Heart right ventricle (tissue), 16 donors: ENCODE results near the gene DPP10. TPM values are rescaled to one million over a fixed set of nuclear protein-coding genes. Genes with fewer than 3 reads are reported as not detected.

ENCODE experiments used
- ATAC-seq, 8 donors: fragments of 200-7000 bp; cut with Tn5 transposase; one replicate each; pipeline ENCODE4 v1.9.1; 2020; ENCODE audit warnings: mild to moderate bottlenecking in 8 of 8, moderate library complexity in 8 of 8, moderate number of reproducible peaks in 1 of 8
- DNase-seq, 2 donors: peaks; one replicate each; pipeline ENCODE4 v3.0.0-alpha.2; 2020
- H3K27ac ChIP-seq, 10 donors: fragments of 200-600 bp; sonication (generic) in 2 of 10; one replicate each; pipeline versions ENCODE4 v1.5.0 to v1.8.0; 2020 to 2022; ENCODE audit warnings: mild to moderate bottlenecking in 3 of 10
- H3K27me3 ChIP-seq, 7 donors: fragments of 200-600 bp; one replicate each; pipeline ENCODE4 v1.8.0; 2021 to 2022; ENCODE audit warnings: mild to moderate bottlenecking in 2 of 7
- H3K36me3 ChIP-seq, 9 donors: fragments of 200-600 bp; sonication (generic) in 1 of 9; one replicate each; pipeline versions ENCODE4 v1.5.0 to v1.8.0; 2020 to 2022; ENCODE audit warnings: mild to moderate bottlenecking in 2 of 9
- H3K4me1 ChIP-seq, 9 donors: fragments of 200-600 bp; sonication (generic) in 1 of 9; one replicate each; pipeline versions ENCODE4 v1.5.0 to v1.8.0; 2020 to 2022; ENCODE audit warnings: mild to moderate bottlenecking in 4 of 9
- H3K4me3 ChIP-seq, 10 donors: fragments of 200-600 bp; sonication (generic) in 2 of 10; one replicate each; pipeline versions ENCODE4 v1.5.0 to v1.8.0; 2020 to 2022; ENCODE audit warnings: mild to moderate bottlenecking in 7 of 10, moderate library complexity in 2 of 10
- H3K9me3 ChIP-seq, 11 donors: fragments of 200-600 bp in 10 of 11; sonication (generic) in 2 of 11; one replicate each; pipeline versions ENCODE4 v1.5.0 to v1.8.0; 2013 to 2022; ENCODE audit warnings: mild to moderate bottlenecking in 2 of 11, control low read depth in 1 of 11, moderate library complexity in 1 of 11
- CTCF ChIP-seq, 9 donors: fragments of 200-600 bp; sonication (generic) in 2 of 9; IDR thresholded peaks; one replicate each; pipeline versions ENCODE4 v1.5.0 to v1.8.0; 2021 to 2022; ENCODE audit warnings: antibody characterized with exemption in 9 of 9, mild to moderate bottlenecking in 5 of 9, moderate library complexity in 1 of 9
- WGBS, 2 donors: extraction: QIAGEN DNeasy Blood & Tissue Kit; methylation state at CpG; one replicate each; pipeline ENCODE4 v1.1.7; 2013; ENCODE audit warnings: inconsistent platforms in 1 of 2; 5-methylcytosine and 5-hydroxymethylcytosine counted together
- intact Hi-C, 10 donors: fragments of 100-400 bp; cut with DNase I; formaldehyde crosslinking; loops; one replicate each; pipeline versions ENCODE4 v1.11.1 to v1.14.2; 2022
- polyA plus RNA-seq, 2 donors: library from polyadenylated mRNA; stranded (reverse); fragments of 200-250 nt; gene quantifications; one replicate each; pipeline ENCODE4 v1.2.3, GENCODE V29; 2013
- total RNA-seq, 10 donors: library from RNA; stranded (reverse); fragmentation: NEBNext Ultra II Directional in 3 of 10; extraction: Animal tissue kit (Norgen Biotek cat#: 25700) in 3 of 10; gene quantifications; one replicate each; pipeline versions ENCODE4 v1.2.1 to v1.2.4, GENCODE V29; 2021 to 2023
- donor health status: Arrhythmogenic right ventricular cardiomyopathy.
- donor health status: ischemic (EF 13 %, LVEDD 7.1; RV severe dilation, severe dysfunction).
- donor health status: healthy with polysubstance abuse.
- donor health status: DM: no; HTN: yes; CAD: no.
- donor health status: DM: no; HTN: no; CAD: no.
- donor health status: ischemic (EF 25% LVEDD 6.9; RV normal size, moderate dysfunction).
- donor health status: ischemic (EF 25% LVEDD 5.7; RV mildly dilated, moderate dysfunction).
- donor health status: healthy.
- donor health status: DM: yes; HTN: yes; CAD: no.
- donor health status: Ischemic cardiomyopathy.
- donor health status: ischemic (EF 35%, LVEDD 5.7; RV mildly dilated, moderate dysfunction).
- donor health status: nonischemic (EF 11% LVEDD 7.7; RV severe dilation, severe dysfunction).
- donor health status: DM: yes; HTN: yes; CAD: no.
- donor health status: PGD.
- donor health status: ischemic (EF 29% LVEDD 5.4; RV normal size, mild dysfunction).
- donor health status: nonischemic (EF 23%, LVEDD 6.1; RV moderate dilation, normal function).

The DPP10 gene
- total and polyA plus RNA-seq, 12 donors = 0.15 to 0.49 (median 0.38) TPM; not detected in 9

- TF ChIP-seq CTCF (IDR thresholded peaks at IDR 0.05) = no peak
- no peaks in the 10 kb centered on the region for H3K27me3 ChIP-seq
- 49 to 56% methylated on average over 7 of the region's 7 CpGs for WGBS, 2 donors
- DNase-seq (no peak), ATAC-seq (no peak)
- intact Hi-C loops = no loop called here
- H3K27ac ChIP-seq = no peak overlapping the region
- H3K4me1 ChIP-seq = no peaks in the 10 kb centered on the region
- H3K36me3 ChIP-seq = no peaks in the 10 kb centered on the region
- peaks cover 0 to 10% (median 0%) of the 10 kb centered on the region in 11 donors for H3K9me3 ChIP-seq
- no peak overlapping the region for H3K4me3 ChIP-seq
Measured at GRCh38 chr2:114628481-114628880, 186.0 kb downstream of the DPP10 start.

- no peak for DNase-seq
- H3K4me3 ChIP-seq = no peak overlapping the region
- 63% methylated on average over 6 of the region's 6 CpGs for WGBS, 2 donors
- ATAC-seq = no peak
- no peak overlapping the region for H3K27ac ChIP-seq
- peaks cover 0 to 10% (median 0%) of the 10 kb centered on the region in 11 donors for H3K9me3 ChIP-seq
- no peaks in the 10 kb centered on the region for H3K4me1 ChIP-seq
- TF ChIP-seq CTCF (IDR thresholded peaks at IDR 0.05) = no peak
- intact Hi-C loops = no loop called here
- no peaks in the 10 kb centered on the region for H3K36me3 ChIP-seq
- H3K27me3 ChIP-seq = no peaks in the 10 kb centered on the region
Measured at GRCh38 chr2:114631146-114631545, 188.7 kb downstream of the DPP10 start.

GRCh38 chr2:114642166-114642770, 199.8 kb downstream of the DPP10 start:
- no peaks in the 10 kb centered on the region for H3K27me3 ChIP-seq
- H3K36me3 ChIP-seq = no peaks in the 10 kb centered on the region
- H3K4me3 ChIP-seq = no peak overlapping the region
- intact Hi-C loops = no loop called here
- peaks cover 0 to 18% (median 0%) of the 10 kb centered on the region in 11 donors for H3K9me3 ChIP-seq
- no peak overlapping the region for H3K27ac ChIP-seq
- DNase-seq (no peak), ATAC-seq (no peak)
- 48 to 61% methylated on average over 2 of the region's 2 CpGs for WGBS, 2 donors
- TF ChIP-seq CTCF (IDR thresholded peaks at IDR 0.05) = no peak
- H3K4me1 ChIP-seq = no peaks in the 10 kb centered on the region

GRCh38 chr2:114642988-114643553, 200.6 kb downstream of the DPP10 start:
- no peak overlapping the region for H3K27ac ChIP-seq
- ATAC-seq (no peak), DNase-seq (no peak)
- H3K9me3 ChIP-seq = peaks cover 0 to 10% (median 0%) of the 10 kb centered on the region in 11 donors
- TF ChIP-seq CTCF (IDR thresholded peaks at IDR 0.05) = no peak
- H3K27me3 ChIP-seq = peaks cover 0 to under 1% (median 0%) of the 10 kb centered on the region in 7 donors
- intact Hi-C loops = no loop called here
- H3K4me3 ChIP-seq = no peak overlapping the region
- H3K36me3 ChIP-seq = no peaks in the 10 kb centered on the region
- WGBS, 2 donors = 21 to 27% methylated on average over 2 of the region's 2 CpGs
- H3K4me1 ChIP-seq = no peaks in the 10 kb centered on the region
